ENCODE data around the gene AEBP2. TPM values are rescaled to one million over a fixed set of nuclear protein-coding genes. Genes with fewer than 3 reads are reported as not detected.

Gene AEBP2
- polyA plus RNA-seq, 1 donor (not counting 4 experiments of a cell fraction or from before 2014, with no cell fraction given) = 19.6 TPM

DNA sequence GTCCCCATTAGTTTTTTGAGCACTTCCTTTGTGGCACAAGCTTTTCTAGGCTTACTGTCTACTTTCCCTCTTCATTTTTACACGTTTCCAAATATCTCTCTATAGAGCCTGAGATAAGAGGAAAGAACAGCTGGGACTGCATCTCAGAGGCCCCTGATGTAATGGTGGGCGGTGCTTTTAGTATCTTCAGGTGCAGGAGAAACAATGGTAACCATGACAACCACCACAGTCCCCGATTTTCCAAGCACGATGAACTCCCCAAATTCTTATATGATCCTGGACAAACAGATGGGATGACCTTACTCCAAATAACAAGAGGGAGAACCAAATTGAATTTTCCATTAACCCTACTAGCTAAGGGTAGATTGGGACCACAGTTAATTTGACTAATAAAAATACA, 103.3 kb downstream of the AEBP2 start:
- H3K4me3 ChIP-seq (ENCODE audit: control insufficient read depth in 2 of 3, extremely low read depth in 1 of 3, insufficient read depth in 2 of 3, low read depth in 1 of 3, low read length in 3 of 3) = no peak overlapping the region
- no peaks in the 10 kb centered on the region for H3K27me3 ChIP-seq (ENCODE audit: control insufficient read depth, extremely low read depth, insufficient read depth, low read length)
- dilution Hi-C loops (cut with MboI; ENCODE audit: extremely low pct_ligation_motif_present, low sequenced_read_pairs) = no loop called here
- H3K9me1 ChIP-seq (ENCODE audit: control insufficient read depth, extremely low read depth, insufficient read depth, low read length) = no peaks in the 10 kb centered on the region
- H2AFZ ChIP-seq (ENCODE audit: control insufficient read depth, low read length) = no peak overlapping the region
- H3K4me1 ChIP-seq (ENCODE audit: control insufficient read depth, extremely low read depth, insufficient read depth, low read length) = peaks cover 19% of the 10 kb centered on the region
- H3K9me3 ChIP-seq (ENCODE audit: control insufficient read depth, low read depth, low read length) = no peaks in the 10 kb centered on the region
- DNase-seq (ENCODE audit: low read depth, low spot score) = no peak
- no peaks in the 10 kb centered on the region for H3K79me2 ChIP-seq (ENCODE audit: control insufficient read depth, insufficient read depth, low read length)
- no peak overlapping the region for H3K4me2 ChIP-seq (ENCODE audit: control insufficient read depth, extremely low read depth, insufficient read depth, low read depth, low read length)
- no peak for TF ChIP-seq CTCF (optimal IDR thresholded peaks at IDR 0.05 in 1 of 3, IDR thresholded peaks at IDR 0.05 in 1 of 3, conservative IDR thresholded peaks at IDR 0.05 in 1 of 3; ENCODE audit: extremely low read depth in 1 of 3, insufficient read depth in 2 of 3, low read length in 3 of 3)
- TF ChIP-seq EZH2 (IDR thresholded peaks at IDR 0.05; ENCODE audit: low read length) = no peak
- no peak for FAIRE-seq
- H3K36me3 ChIP-seq (ENCODE audit: control insufficient read depth in 2 of 2, extremely low read depth in 1 of 2, insufficient read depth in 2 of 2, low read length in 2 of 2) = no peaks in the 10 kb centered on the region
- H3K27ac ChIP-seq (ENCODE audit: control insufficient read depth, insufficient read depth, low read length) = no peak overlapping the region
- H3K9ac ChIP-seq (ENCODE audit: control insufficient read depth, extremely low read depth, insufficient read depth, low read length) = no peak overlapping the region
- H4K20me1 ChIP-seq (ENCODE audit: control insufficient read depth, extremely low read depth, insufficient read depth, low read length) = no peaks in the 10 kb centered on the region

DNA sequence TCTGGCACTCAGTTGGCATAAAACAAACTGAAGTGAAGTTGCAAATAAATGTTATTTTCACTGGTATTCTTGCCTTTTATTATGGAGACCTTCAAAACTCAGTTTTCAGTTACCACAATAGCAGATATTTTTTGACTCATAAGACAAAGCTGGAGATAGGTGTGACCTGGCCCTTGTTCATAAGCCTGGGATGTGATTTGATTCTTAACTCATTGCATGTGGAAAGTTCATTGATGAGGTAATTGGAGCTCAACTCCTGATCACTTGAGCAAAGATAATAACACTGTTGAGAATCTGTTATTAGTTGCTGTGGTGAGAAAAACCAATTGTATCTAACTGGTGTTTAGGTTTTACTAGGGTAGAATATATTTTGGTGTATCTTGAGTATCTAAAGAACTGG, 105.1 kb downstream of the AEBP2 start:
- H3K27ac ChIP-seq (ENCODE audit: control insufficient read depth, insufficient read depth, low read length) = no peak overlapping the region
- H3K27me3 ChIP-seq (ENCODE audit: control insufficient read depth, extremely low read depth, insufficient read depth, low read length) = no peaks in the 10 kb centered on the region
- H3K4me3 ChIP-seq (ENCODE audit: control insufficient read depth in 2 of 3, extremely low read depth in 1 of 3, insufficient read depth in 2 of 3, low read depth in 1 of 3, low read length in 3 of 3) = no peak overlapping the region
- H3K9ac ChIP-seq (ENCODE audit: control insufficient read depth, extremely low read depth, insufficient read depth, low read length) = no peak overlapping the region
- H3K9me1 ChIP-seq (ENCODE audit: control insufficient read depth, extremely low read depth, insufficient read depth, low read length) = no peaks in the 10 kb centered on the region
- H4K20me1 ChIP-seq (ENCODE audit: control insufficient read depth, extremely low read depth, insufficient read depth, low read length) = no peaks in the 10 kb centered on the region
- H3K79me2 ChIP-seq (ENCODE audit: control insufficient read depth, insufficient read depth, low read length) = no peaks in the 10 kb centered on the region
- TF ChIP-seq CTCF (optimal IDR thresholded peaks at IDR 0.05 in 1 of 3, IDR thresholded peaks at IDR 0.05 in 1 of 3, conservative IDR thresholded peaks at IDR 0.05 in 1 of 3; ENCODE audit: extremely low read depth in 1 of 3, insufficient read depth in 2 of 3, low read length in 3 of 3) (no peak), EZH2 (IDR thresholded peaks at IDR 0.05; ENCODE audit: low read length) (no peak)
- DNase-seq (ENCODE audit: low read depth, low spot score) (no peak), FAIRE-seq (no peak)
- H2AFZ ChIP-seq (ENCODE audit: control insufficient read depth, low read length) = no peak overlapping the region
- H3K4me2 ChIP-seq (ENCODE audit: control insufficient read depth, extremely low read depth, insufficient read depth, low read depth, low read length) = no peak overlapping the region
- dilution Hi-C loops (cut with MboI; ENCODE audit: extremely low pct_ligation_motif_present, low sequenced_read_pairs) = no loop called here
- no peaks in the 10 kb centered on the region for H3K9me3 ChIP-seq (ENCODE audit: control insufficient read depth, low read depth, low read length)
- peaks cover 19% of the 10 kb centered on the region for H3K4me1 ChIP-seq (ENCODE audit: control insufficient read depth, extremely low read depth, insufficient read depth, low read length)
- no peaks in the 10 kb centered on the region for H3K36me3 ChIP-seq (ENCODE audit: control insufficient read depth in 2 of 2, extremely low read depth in 1 of 2, insufficient read depth in 2 of 2, low read length in 2 of 2)
